Activated CD4-positive, alpha-beta memory T cell treated with anti-CD3 and anti-CD28 coated beads for 36 hours (primary cell): ENCODE results near the gene PPT1. TPM values are rescaled to one million over a fixed set of nuclear protein-coding genes. Genes with fewer than 3 reads are reported as not detected.

Experiments used
- total RNA-seq, 2 experiments: library from RNA; stranded (reverse); gene quantifications; one replicate each; pipeline ENCODE4 v1.2.3, GENCODE V29; 2021

The PPT1 gene
- total RNA-seq, 2 experiments from 2014 or later: 67.1 to 67.4 TPM

Other genes with a start within 250 kb of the PPT1 start
- gene TRIT1, start 213.7 kb downstream of the PPT1 start, total RNA-seq: 10 to 100 TPM; 21.0 to 21.9 TPM
- under 1 TPM in 1 of 2 experiments, not detected in 1; 0.07 TPM for gene MYCL, start 195.3 kb downstream of the PPT1 start, total RNA-seq
- 1 to 10 TPM; 6.0 to 7.5 TPM for gene MFSD2A, start 142.1 kb downstream of the PPT1 start, total RNA-seq
- gene CAP1, start 56.5 kb downstream of the PPT1 start, total RNA-seq: 100 to 1,000 TPM; 616 to 633 TPM
- 10 to 100 TPM; 19.6 to 19.7 TPM for gene RLF, start 64.1 kb upstream of the PPT1 start, total RNA-seq
- gene TMCO2, start 150.7 kb upstream of the PPT1 start, total RNA-seq: not detected
- gene ZMPSTE24, start 161.0 kb upstream of the PPT1 start, total RNA-seq: 10 to 100 TPM; 29.5 to 30.5 TPM
- 10 to 100 TPM; 11.7 to 13.1 TPM for gene COL9A2, start 220.0 kb upstream of the PPT1 start, total RNA-seq